Activated CD4-positive, alpha-beta T cell treated with anti-CD3 and anti-CD28 coated beads, Interleukin-2, Interleukin-4, amounts not matched to agents 100 ng/mL and 50 ng/mL, durations not matched to agents 16 hours and 8 hours (primary cell): Measurements from ENCODE around the gene DCPS.
"Not testable (repeated sequence)": the region's sequence is repeated elsewhere in the genome, so short reads cannot be mapped to it uniquely, and the experiment has no call there.

Experiments
- DNase-seq: peaks from one replicate; pipeline ENCODE4 v3.0.0-alpha.2; 2020; ENCODE audit warnings: low spot score

DCPS gene

DNA sequence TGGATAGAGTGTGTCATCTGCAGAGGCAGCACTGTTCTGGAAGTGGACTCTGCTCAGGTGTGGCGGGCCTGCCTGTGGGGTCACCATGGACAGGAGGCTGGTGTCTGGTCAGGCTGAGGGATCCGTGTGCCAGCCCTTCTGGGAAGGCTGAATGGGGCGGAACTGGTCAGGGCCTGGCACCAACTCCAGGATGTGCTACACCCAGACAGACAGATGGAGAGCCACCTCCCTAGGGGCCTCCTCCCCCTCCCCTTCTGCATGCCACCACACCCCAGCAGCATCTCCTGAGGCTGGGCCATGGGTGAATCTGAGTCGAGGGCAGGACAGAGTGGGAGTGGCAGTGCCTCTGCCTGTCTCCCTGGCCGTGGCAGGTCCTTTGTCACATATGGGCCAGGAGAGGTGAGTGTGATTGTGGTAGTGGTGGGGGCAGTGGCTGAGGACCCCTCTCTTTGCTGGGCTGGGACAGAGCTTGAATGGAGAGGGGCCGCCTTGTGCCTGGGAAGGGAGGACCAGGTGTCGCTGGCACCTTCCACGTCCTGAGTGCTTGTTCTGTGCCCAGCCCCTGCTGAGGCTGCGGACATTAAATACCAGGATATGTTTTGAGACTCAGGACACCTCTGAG lies 80.7 kb downstream of the DCPS start:
- no peak for DNase-seq

DNA sequence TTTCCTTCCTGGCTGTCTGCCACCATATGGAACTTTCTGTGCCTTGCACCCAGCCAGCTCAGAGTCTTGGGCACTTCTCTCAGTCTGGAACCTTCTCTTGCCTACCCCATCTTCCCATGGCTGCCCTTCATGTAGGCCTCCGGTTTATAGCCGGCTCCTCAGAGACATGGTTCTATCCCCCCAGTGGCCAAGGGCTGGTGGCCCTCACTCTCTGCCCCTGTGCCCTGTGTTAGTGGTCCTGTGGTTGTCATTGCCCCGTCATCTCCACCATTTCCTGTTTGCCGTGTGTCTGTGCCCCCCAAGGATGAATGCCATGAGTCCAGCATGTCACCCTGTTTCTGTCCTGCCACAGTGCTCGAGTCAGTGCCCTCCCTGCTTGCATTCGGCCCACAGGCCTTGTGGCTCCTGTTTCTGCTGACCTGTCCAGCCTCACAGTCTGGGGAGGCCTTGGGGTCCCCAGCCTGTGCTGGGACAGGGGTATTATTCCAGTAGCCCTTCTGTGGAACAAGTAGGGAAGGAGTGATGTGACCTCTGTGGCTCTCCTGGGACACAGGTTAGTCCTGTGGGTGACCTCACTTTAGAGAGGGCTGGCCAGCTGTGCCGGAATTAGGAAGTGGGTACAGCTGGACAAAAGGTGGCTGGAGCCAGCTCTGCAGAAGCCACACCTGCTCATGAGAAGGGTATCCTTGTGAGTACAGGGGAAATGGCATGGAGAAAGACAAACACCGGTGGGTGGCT lies 82.3 kb downstream of the DCPS start:
- DNase-seq = no peak

DNA sequence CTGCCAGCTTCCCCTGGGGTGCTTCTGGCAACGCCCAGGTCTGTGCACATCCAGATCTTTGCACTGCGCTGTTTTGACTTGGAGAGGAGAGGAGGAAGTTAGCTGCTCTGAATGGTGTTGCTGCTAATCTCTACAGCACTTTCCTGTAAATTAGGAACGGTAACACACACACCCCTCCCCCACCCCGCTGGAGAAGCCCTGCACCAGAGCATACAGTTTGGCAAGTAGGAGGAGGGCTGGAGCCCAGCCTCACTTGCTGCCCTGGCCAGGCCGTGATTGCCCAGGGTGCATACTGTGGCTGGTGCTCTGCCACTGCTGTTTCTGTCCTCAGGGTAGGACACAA lies 82.8 kb downstream of the DCPS start:
- not testable (repeated sequence) for DNase-seq

DNA sequence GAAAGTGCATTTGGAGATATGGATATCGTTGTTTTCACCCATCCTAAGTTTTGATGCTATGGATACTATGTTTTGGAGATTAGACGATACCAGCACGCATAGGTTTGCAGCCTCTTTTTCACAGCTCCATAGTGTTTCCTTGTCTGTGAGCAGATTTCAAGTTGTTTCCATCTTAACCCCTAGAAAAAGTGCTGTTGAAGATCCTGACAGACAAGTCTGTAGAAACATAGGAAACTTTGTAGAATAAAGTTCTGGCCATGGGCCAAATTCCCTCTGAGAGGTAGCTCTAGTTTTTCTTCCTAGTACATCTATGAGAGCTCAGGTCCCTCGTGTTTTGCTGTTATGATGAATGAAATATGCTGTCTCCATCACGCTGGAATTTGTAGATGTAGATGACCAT lies 84.0 kb downstream of the DCPS start:
- DNase-seq = no peak

DNA sequence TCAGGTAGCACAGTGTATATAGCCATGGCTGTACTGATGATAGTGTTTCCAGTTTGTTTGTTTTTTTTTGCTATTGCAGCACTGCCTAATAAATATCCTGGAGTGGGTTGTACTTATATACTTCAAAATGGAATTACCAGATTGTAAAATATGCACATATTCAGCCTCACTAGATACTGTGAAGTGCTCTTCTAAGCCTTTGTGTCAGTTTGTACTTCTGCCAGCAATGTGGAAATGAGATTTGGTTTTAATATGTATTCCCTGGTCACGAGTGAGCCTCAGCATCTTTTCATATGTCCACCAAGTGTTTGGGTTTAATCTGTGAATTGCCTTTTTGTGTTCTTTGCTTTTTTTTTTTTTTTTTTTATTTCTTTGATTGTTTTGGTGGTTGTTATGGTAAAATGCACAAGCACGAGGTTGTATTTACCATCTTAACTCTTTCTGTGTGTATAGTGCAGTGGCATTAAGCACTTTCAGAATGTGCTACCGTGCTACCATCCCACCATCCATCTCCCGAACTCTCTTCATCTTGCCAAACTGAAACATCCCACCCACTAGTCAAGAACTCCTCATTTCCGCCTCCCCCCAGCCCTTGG lies 86.5 kb downstream of the DCPS start:
- no peak for DNase-seq

DNA sequence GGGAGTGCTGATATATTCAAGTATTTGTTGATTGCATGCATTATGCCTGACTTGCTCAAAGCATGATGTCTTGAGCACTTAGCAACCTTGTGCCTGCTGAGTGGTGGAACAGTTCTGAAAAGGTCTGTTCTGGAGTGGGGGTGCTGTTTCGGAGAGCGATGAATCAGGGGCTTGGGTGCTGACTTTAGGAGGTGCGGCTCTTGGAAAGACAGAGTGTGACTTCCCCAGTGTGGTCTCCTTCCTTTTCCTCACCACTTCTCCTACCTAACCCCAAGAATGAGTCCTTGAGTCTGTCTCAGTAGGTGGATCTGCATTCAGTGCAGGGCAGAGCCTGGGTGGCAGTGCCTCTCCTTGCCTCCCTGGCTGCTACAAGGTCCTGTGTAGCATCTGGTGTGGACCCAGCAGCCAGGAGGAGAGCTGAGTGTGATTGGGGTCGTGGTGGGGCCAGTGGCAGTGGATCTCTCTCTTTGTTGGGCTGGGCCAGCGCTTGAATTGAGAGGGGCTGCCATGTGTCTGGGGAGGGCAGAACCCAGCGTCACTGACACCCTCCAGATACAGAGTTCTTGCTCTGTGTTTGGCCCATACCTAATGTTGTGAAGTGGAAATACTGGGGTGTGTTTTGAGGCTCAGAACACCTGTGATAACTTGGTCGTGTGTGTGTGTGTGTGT lies 87.6 kb downstream of the DCPS start:
- DNase-seq = no peak

DNA sequence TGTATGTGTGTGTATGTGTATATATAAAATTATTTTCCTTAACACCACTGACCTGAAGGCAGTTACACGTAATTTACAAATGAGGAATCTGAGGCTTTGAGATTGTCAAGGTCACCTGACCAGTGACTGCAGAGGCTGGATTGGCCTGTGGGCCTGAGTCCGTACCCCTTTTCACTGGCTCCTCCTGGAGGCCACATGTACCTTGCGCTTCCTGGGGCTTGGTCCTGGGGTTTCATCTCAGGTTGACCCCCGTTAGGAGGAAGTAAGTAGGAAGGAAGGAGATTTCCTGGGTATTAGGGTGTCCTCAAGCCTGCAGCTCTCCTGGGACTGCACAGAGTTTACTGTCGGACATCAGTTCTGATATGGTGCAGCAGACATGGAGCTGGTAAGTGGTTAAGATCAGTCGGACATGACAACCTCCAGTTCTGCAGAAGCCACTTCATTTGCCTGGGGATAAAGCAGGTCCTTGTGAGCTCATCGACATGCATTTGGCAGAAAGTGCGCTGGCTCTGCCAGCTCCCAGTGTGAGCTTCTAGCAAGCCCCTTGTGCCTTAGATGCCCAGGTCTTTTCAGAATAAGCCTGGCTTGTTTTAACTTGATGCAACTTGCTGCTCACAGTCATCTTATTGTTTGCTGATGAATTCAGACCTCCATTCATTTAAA lies 88.2 kb downstream of the DCPS start:
- DNase-seq = no peak

DNA sequence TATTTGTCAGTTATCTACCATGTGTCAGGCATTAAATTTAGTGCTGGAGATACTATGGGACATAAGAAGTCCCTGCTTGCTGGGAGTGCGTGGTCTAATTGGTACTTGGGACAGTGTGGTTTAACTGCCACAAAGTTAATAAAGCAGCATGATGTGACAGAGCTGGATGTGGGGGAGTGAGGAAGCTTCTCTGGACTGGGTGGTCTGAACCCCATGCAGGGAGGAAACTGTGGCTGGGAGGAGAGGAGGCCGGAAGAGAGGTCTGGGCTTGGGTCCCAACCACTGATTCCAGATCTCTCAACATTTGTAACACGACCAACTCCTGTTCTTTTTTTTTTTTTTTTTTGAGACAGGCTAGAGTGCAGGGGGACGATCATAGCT lies 88.8 kb downstream of the DCPS start:
- DNase-seq = no peak

DNA sequence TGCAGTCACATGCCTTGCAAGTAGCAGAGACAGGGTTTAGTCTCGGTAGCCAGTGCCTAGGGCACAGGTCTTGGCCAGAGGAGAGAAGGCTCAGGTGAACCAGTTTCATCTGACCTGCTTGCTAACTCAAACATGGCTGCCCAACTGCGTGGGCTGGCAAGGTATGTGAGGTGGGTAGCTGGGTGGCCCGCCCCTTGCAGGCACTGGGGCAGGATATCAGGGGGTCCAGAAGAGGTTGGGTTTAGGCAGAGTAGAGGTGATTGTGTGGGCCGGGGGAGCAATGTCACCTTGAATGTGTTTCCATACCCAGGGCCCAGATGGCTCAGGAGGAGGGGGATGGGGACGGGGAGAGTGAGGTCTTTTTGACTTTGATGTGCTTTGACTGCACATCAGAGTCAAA lies 89.3 kb downstream of the DCPS start:
- no peak for DNase-seq

DNA sequence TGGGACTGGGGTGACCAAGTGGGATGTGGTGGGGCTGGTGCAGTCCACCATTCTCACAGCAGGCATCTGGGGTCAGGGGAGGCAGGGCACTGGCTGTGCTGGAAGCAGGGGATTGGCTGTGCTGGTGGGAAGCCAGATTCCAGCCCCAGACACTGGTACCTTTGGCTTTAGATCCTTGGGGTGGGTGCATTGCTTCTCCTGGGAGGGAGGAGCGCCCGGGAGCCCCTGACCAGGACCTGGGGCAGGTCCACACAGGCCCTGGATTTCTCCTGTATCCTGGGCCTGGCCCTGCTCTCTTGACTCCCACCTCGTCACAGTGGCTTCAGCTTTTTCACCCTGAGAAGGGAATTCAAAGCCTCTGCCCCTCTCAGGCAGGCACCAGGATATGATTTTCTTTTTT lies 90.2 kb downstream of the DCPS start:
- no peak for DNase-seq

DNA sequence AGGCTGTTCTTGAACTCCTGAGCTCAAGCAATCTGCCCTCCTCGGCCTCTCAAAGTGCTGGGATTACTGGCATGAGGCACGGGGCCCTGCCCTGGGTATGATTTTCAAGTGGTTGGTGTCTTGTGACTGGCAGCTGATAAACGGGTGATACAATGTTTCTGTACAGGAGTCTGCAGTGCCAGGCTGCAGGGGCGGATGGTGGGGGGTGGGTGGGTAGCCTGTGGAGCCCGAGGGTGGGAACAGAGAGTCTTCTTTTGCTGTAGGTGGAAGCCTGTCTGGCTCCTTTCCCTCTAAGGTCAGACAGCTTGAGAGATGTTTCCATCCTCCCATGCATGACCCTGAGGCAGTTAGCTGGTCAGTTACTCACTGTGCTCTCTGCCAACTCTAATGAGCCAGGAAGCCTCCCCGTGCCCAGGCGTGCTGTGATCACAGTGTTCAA lies 90.8 kb downstream of the DCPS start:
- DNase-seq = not testable (repeated sequence)
